GM19452 (cell line): ENCODE results near the gene FAM3D.
"Not testable (repeated sequence)": the region's sequence is repeated elsewhere in the genome, so short reads cannot be mapped to it uniquely, and the experiment has no call there.

Experiments used
- ATAC-seq: cut with Tn5 transposase; IDR thresholded peaks from one replicate; pipeline ENCODE4 v1.9.1; 2021; ENCODE audit not compliant: unreplicated experiment

The FAM3D gene

GRCh38 chr3:58666683-58667082, at the start of gene FAM3D:
Gene FAM3D (minus strand): TSS chr3:58666774. CDS start chr3:58655563, 11,211 bp downstream.
- no peak for ATAC-seq

GRCh38 chr3:58713715-58714401, 47.3 kb upstream of the FAM3D start:
- ATAC-seq, result no peak

GRCh38 chr3:58711871-58712270, 45.3 kb upstream of the FAM3D start:
- ATAC-seq, result no peak

GRCh38 chr3:58708983-58709382, 42.4 kb upstream of the FAM3D start:
- ATAC-seq, result not testable (repeated sequence)

GRCh38 chr3:58708116-58708791, 41.7 kb upstream of the FAM3D start:
- no peak for ATAC-seq

GRCh38 chr3:58707390-58707930, 40.9 kb upstream of the FAM3D start:
- ATAC-seq, result no peak

- ATAC-seq, result no peak
These were observed 40.0 kb upstream of the FAM3D start for GRCh38 chr3:58706395-58707167.

- no peak for ATAC-seq
These were observed 38.2 kb upstream of the FAM3D start for GRCh38 chr3:58704745-58705144.

GRCh38 chr3:58704304-58704703, 37.7 kb upstream of the FAM3D start:
- not testable (repeated sequence) for ATAC-seq

- ATAC-seq, result no peak
These were observed 31.7 kb upstream of the FAM3D start for GRCh38 chr3:58698246-58698645.

GRCh38 chr3:58697561-58697960, 31.0 kb upstream of the FAM3D start:
- peak; percentile 73 for ATAC-seq

- ATAC-seq, result not testable (repeated sequence)
These were observed 30.2 kb upstream of the FAM3D start for GRCh38 chr3:58696813-58697212.

GRCh38 chr3:58696093-58696492, 29.5 kb upstream of the FAM3D start:
- ATAC-seq, result no peak

- ATAC-seq, result not testable (repeated sequence)
These were observed 28.7 kb upstream of the FAM3D start for GRCh38 chr3:58695284-58695683.

- peak; percentile 56 for ATAC-seq
These were observed 27.6 kb upstream of the FAM3D start for GRCh38 chr3:58693940-58694850.

GRCh38 chr3:58692484-58692883, 25.9 kb upstream of the FAM3D start:
- no peak for ATAC-seq

GRCh38 chr3:58691997-58692396, 25.4 kb upstream of the FAM3D start:
- ATAC-seq, result no peak

GRCh38 chr3:58690490-58690889, 23.9 kb upstream of the FAM3D start:
- no peak for ATAC-seq

- ATAC-seq, result no peak
These were observed 22.0 kb upstream of the FAM3D start for GRCh38 chr3:58688574-58688973.

GRCh38 chr3:58686847-58687246, 20.3 kb upstream of the FAM3D start:
- ATAC-seq, result no peak
